NCI-H2227 (cell line): ENCODE results near the gene DENND6A.
"Not testable (repeated sequence)": the region's sequence is repeated elsewhere in the genome, so short reads cannot be mapped to it uniquely, and the experiment has no call there.

ENCODE experiments used
- DNase-seq: peaks from one replicate; lab custom pipeline; 2025; ENCODE audit not compliant: unreplicated experiment; lab: John Stamatoyannopoulos, UW

The DENND6A gene

DNA sequence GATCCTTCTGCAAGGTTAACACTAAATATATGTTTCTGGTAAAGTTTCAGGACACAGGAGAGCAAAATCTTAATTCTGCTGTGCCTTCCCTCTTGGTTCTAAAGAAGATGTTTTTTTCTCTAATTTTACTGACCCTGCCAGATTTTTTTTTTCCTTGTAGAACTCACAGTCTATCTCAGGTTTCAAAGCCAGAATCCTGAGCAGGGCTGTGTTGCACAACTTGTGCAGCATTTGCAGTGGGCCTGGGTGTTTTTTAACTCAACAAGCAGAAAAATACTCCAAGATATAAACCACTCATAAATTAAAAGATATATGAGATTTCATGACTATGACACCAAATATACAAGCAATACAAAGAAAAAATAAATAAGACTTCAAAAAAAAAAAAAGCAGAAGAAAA is 55.5 kb downstream of the DENND6A start:
- DNase-seq = no peak

DNA sequence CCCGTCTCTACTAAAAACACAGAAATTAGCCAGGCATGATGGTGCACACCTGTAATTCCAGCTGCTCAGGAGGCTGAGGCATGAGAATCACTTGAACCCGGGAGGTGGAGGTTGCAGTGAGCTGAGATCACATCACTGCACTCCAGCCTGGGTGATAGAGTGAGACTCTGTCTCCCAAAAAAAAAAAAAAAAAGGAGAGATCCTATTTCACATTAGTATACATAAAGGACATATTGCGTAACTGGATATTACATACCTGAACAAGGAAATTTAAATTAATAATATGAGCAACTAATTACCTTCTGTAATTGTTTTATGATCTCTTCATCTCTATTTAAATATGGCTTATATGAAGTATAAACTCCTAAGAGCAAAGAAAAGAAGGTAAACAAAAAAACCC is 58.6 kb downstream of the DENND6A start:
- not testable (repeated sequence) for DNase-seq

DNA sequence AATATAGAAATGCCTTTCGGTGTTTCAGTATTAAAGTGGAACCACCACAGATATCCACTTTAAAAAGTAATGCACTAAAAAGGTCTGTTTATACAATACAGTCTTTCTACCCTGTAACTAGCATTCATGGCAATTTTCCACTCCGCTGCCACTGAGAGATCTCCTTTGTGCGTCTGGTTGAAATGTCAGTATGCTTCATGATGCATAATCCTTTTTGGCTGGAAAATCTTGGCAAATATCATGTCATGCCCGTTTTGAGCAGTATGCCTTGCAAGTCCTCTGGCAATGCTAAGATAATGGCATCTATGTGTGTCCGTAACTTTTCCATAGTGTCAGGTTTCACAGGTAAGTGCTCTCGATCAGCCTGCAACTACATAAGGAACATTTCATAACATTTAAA is 64.9 kb downstream of the DENND6A start:
- DNase-seq = peak; percentile 1

DNA sequence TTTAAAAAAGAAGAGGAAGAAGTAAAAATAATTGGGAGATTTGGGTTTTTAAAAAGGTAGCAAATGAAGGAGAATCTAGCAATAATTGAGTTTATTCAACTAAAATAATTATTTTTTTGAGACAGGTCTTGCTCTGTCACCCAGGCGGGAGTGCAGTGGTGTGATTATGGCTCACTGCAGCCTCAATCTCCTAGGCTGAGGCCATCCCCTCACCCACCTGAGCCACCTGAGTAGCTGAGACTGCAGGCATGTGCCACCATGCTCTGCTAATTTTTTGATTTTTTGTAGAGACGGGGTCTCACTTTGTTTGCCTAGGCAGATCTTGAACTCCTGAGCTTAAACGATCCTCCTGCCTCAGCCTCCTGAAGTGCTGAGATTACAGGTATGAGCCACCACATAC is 68.1 kb downstream of the DENND6A start:
- DNase-seq = no peak

DNA sequence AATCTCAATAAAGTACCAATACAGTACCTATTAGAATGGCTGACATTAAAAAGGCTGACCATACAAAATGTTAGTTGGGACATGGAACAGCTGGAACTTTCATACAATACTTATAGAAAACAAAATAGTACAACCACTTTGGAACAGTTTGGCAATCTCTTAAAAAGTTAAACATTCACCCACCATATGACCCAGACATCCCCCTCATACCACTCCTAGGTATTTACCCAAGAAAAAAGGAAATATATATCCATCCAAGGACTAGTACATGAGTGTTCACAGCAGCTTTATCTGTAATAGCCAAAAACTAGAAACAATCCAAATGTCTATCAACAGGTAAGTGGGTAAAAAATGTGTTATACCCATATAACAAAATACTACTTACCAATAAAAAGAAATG is 70.5 kb downstream of the DENND6A start:
- DNase-seq = no peak

DNA sequence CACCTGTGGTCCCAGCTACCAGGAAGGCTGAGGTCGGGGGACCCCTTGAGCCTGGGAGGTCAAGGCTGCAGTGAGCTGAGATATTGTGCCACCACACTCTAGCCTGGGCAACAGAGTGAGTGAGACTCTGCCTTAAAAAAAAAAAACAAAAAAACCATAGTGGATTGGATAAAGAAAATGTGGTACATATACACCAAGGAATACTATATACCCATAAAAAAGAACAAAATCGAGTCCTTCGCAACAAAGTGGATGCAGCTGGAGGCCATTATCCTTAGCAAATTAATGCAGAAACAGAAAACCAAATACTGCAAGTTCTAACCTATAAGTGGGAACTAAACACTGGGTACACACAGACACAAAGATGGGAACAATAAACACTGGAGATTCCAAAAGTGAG is 75.1 kb downstream of the DENND6A start:
- no peak for DNase-seq

DNA sequence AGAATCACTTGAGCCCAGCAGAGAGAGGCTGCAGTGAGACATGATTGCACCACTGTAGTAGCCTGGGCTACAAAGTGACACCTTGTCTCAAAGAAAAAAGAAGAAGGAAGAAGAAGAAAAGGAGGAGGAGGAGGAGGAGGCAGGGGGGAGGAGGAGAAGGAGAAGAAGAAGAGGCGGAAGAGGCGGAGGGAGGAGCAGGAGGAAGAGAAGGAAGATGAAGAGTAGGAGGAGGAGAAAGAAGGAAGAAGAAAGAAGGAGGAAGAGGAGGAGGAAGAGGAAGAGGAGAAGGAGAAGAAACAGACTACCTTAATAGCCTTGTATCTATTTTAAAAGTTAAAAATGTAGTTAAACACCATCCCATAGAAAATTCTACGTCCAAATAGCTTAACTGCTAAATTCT is 76.6 kb downstream of the DENND6A start:
- DNase-seq = no peak

DNA sequence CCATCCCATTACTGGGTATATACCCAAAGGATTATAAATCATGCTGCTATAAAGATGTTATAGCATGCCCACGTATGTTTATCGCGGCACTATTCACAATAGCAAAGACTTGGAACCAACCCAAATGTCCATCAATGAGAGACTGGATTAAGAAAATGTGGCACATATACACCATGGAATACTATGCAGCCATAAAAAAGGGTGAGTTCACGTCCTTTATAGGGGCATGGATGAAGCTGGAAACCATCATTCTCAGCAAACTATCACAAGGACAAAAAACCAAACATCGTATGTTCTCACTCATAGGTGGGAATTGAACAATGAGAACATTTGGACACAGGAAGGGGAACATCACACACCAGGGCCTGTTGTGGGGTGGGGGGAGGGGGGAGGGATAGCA is 81.0 kb downstream of the DENND6A start:
- not testable (repeated sequence) for DNase-seq

DNA sequence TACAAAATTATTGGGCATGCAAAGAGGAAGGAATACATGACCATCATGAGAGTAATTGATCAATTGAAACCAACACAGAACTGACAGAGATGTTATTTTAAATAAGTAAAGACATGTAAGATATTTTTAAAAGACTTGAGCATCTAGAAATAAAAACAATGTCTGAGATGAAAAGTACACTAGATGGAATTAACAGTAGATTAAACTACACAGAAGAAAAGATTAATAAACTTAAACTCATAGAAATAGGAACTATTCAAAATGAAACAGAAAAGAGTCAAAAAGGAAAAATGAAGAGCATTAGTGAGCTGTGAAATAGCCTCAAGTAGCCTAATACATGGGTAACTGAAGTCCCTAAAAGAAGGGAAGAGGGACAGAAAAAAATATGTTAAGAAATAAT is 87.2 kb downstream of the DENND6A start:
- DNase-seq = no peak

DNA sequence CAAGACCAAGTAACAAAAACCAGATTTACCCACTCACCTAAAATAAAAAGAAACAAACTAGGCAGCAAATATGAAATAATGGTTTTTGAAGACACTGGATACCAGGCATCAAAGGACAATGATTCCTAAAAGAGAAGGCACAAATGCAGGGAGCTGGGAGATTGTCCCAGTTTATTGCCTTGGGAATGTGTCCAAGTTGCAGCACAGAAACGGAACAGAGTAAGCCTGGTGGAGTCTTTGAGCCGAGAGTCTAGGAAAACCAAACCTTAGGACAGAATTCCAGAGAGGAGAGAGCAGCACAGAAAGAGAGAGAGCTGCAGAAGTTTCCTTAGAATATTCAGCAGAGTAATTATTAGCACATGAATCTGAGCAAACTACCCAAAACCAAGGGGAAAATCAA is 87.9 kb downstream of the DENND6A start:
- DNase-seq = no peak

DNA sequence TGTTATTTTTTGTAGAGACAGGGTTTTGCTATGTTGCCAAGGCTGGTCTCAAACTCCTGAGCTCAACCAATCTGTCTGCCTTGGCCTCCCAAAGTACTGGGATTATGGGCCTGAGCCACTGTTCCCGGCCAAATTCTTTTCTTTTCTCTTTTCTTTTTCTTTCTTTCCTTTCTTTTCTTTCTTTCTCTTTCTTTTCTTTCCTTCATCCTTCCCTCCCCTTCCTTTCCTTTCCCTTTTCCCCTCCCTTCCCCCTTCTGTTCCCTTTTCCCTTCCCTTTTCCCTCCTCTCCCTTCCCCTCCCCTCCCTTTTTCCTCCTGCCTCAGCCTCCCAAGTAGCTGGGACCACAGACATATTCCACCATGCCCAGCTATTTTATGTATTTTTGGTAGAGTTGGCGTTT is 92.7 kb downstream of the DENND6A start:
- DNase-seq = no peak

DNA sequence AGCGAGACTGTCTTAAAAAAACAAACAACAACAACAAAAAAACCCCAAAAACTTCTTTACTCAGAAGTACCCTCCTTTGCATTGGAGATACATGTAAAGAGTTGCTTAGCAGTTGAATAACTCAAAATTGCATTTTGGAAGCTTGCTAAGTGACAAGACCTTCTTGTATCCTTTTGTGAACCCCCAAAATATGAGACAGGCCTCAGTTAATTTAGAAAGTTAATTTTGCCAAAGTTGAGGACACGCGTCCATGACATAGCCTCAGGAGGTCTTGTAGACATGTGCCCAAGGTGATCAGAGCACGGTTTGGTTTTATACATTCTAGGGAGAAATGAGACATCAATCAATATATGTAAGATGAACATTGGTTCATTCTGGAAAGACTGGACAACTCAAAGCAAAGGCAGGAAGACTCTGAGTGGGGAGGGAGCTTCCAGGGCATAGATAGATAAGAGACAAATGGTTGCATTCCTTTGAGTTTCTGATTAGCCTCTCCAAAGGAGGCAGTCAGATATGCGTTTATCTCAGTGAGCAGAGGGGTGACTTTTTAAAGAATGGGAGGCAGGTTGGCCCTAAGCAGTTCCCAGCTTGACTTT is 94.0 kb downstream of the DENND6A start:
- DNase-seq = no peak

DNA sequence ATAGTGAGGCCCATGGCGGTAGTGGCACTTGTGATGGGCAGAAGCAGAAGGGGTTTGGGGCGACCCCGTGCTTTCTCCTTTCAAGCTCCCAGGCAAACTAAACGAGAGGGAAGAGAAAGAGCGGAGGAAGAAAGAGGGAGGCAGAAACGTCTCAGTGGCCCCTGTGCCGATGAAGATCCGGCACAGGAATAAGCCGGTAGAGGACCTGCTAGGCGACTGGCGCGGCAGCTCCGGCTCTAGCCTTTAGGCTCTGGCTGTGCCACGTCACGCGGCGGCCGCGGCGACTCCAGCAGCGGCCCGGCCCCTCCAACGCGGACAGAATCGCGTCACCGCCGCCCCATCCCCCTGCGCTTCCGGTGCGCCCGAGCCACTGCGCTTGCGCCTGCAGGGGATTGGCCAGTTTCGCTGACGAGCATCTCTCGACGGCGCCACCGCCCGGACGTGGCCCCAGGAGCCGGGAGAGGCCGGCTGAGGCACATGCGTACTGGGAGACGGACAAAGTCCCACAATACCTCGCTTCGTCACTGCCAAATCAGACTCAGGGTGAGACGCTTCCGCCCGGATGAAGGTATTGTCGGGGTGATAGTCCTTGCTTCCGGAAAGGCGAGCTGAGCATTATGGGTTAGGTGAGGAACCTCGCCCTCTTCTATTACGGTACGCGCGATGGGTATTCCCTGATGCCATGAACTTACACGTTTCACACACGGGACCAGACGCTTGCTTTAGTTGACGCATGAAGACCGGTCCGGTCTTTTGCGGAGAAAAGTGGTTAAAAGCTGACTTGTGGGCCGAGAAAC is 95.6 kb downstream of the DENND6A start, which contains the start of gene ARF4:
ARF4 (minus strand) TSS at position 218 of the 797 bp plus-strand sequence; CDS start at position 14, 204 bp downstream.
- peak; percentile 98 for DNase-seq

DNA sequence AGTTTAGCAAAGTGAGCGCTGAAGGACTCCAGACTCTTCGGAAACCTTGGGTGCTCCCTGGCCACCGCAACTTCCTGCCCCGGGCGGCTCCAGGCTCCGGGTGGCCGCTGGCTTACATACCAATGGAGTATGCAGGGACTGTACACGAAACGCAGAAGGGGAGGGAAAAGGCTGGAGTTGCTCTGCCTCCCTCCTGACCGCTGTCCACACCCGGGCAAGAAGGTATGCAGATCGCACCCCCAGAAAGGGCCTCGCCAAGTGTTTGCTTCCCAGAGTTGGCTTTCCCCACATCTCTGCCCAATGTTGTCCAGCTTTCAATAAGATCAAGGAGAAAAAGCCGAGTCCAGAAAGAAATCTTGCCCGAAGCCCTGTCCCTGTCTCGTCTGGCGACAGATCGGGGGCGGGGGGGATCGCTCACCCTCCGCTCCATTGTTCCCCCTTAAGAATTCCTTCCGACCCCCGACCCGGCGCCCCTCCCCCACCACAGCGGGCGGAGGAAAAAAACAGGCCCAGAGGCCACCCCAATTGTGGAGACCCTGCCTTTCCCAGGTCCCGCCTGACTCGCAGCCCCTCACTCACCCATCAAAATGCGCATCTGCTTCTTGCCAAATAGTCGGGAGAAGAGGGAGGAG is 96.3 kb downstream of the DENND6A start:
- DNase-seq = peak; percentile 44

DNA sequence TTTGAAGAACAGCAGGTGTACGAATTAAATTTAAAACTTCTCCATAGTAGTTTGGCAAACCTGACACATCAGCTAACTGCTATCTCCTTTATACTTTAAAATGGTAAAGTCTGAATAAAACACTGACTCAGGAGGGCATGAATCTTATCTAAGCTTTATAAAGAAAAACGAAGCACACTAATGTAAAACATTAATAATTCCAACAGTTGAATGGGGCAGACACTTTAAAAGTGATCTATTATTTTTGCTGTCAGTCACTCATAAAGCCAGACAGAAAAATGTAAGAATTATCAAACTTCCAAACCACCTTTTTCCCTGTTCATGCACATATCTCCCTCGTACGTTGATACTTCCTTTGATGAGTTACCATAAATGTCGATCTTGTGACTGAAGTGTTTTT is 98.3 kb downstream of the DENND6A start:
- no peak for DNase-seq

DNA sequence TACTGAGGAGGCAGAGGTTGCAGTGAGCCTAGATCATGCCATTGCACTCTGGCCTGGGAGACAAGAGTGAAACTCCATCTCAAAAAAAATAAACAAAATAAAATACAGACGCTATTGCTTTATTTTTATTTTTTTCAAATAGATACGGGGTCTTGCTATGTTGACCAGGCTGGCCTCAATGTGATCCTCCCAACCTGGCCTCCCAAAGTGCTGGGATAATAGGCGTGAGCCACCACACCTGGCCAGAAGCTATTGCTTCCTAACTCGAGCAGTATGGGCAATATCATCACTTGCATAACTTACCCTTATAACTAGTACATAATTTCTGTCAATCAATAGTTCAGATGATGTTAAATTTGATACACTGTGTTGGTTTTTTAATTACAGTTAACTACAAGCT is 98.7 kb downstream of the DENND6A start:
- no peak for DNase-seq

DNA sequence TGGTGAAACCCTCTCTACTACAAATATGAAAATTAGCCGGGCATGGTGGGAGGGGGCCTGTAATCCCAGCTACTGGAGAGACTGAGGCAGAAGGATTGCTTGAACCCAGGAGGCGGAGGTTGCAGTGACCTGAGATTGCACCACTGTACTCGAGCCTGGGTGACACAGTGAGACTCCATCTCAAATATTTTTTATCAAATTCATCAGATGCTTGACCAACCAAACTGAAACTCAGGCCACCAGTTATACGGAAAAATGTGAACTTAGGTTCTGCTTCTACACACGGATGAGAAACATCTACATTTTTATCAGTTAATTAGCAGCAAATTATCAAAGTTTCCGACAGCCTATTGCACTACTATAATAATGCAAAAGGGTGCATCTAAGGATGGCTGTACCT is 100.6 kb downstream of the DENND6A start:
- DNase-seq = no peak

DNA sequence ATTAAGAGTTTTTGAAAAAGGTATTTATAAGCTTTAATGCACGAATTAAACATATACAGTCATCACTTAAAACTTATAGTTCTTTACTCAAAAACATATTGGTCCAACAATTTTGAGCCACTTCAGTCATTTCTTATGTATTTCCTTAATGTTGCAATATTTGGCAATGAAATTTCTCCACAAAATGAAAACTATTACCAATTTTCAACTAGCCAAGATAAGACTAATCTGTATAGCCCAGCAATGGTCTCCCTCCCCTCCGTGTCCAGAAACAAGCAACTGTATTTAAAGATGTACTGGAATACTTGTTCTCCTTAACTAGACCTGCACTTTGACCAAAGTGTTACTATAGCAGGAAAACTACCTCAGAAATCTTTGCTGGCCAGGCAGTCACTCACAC is 105.0 kb downstream of the DENND6A start:
- DNase-seq = no peak

DNA sequence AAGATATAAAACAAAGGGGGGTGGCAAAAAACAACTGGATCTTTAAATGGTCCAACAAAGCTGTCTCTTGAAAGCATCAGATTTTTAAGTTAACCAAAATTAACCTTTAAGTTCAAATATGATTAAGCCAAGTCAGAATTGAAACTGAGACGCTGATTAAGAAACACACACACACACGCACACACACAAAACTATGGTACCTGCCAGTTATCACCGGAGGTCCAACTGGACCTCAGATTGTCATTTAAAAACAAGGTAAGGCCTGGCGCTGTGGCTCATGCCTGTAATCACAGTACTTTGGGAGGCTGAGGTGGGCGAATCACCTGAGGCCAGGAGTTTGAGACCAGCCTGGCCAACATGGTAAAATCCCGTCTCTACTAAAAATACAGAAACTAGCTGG is 106.1 kb downstream of the DENND6A start:
- DNase-seq = no peak

DNA sequence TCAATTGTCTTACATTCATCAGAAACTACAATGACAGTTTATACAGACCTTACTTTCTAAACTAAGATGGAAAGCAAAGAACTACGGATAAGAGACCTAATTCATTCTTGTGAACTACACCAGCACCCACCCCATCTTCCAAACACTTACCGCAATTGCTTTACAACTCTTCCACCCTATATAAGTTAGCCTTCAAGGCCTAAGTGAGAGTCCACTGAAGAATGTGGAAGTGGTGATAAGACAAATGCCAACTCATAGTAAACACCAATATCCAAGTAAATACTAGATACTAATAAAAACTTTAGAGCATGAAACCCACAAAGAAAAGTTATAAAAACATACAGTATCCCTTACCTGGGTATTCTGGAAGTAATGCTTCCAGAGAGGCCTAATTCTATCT is 109.3 kb downstream of the DENND6A start:
- no peak for DNase-seq

DNA sequence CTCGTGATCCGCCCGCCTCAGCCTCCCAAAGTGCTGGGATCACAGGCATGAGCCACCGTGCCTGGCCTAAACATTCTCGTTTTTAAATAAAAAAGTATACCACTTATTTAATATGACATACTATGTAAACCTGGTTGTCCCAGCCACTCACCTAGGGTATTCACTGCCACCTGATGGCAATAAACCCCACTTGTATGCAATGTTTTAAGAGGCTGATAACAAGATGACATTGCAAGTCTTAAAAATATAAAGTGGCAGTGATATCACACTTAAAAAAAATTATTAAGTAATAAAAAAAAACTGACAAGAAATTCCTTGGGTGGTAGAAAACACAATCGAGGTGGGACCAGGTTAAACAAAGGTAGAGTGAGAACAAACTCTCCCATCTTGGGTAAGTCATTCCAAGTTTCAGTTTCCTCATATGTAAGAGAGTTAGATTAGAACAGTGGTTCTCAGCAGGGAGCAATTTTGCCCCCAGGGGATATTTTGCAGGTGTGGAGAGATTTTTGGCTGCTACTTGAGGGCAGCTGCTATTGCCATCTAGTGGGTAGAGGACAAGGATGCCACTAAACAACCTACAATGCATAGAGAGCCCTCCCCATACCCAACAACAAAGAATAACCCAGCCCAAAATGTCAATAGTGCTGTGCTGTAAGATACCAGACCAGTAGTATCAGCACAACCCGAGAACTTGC is 110.3 kb downstream of the DENND6A start:
- no peak for DNase-seq

DNA sequence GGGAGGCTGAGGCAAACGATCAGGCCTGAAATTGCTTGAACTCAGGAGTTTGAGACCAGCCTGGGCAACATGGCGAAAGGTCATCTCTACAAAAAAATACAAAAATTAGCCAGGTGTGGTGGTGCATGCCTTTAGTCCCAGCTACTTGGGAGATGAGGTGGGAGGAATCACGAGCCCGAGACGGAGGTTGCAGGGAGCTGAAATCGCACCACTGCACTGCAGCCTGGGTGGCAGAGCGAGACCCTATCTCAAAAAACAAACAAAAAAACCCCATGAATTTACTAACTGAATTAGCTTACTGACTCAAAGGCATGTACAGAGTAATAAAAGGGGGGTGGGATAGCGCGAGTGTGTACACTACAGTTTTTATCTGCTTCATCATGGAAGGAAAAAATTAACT is 115.1 kb downstream of the DENND6A start:
- no peak for DNase-seq
